NCI-H524 treated with DMSO at 0.1 percent for 48 hours (cell line): Measurements from ENCODE around the gene SORCS2.
A peak's percentile ranks its signal among the peaks of the same experiment; 100 is the strongest.

Experiments used
- DNase-seq: peaks from one replicate; lab custom pipeline; 2025; lab: John Stamatoyannopoulos, UW

Gene SORCS2

DNA sequence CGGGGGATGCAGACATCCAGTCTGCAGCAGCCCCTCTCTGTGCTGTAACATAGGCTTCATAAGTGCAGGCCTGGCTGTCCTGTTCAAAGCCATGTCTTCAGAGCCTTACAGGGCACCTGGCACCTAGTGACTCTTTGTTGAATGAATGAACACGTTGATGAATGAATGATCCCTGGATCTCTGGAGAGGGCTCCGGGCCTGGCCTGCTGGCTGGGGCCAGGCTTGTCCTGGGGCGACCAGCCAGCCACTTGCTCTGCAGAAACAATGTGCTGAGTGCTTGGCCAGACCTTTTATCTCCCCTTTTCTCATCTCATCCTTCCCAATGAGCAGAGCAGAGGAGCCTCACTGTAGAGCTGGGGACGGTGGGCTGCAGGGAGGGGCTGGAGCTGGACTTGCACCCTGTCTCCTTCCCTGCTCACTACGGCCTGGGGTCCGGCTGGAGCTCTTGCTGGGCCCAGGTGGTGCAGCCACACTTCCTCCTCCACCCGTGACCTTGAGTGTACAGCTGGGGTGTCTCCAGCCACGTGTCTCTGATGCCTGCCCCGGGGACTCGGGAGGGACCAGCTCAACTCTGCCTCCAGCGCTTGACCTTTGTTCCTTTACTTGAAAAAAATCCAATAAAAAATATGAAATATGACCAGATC is 164.5 kb downstream of the SORCS2 start:
- no peak for DNase-seq

DNA sequence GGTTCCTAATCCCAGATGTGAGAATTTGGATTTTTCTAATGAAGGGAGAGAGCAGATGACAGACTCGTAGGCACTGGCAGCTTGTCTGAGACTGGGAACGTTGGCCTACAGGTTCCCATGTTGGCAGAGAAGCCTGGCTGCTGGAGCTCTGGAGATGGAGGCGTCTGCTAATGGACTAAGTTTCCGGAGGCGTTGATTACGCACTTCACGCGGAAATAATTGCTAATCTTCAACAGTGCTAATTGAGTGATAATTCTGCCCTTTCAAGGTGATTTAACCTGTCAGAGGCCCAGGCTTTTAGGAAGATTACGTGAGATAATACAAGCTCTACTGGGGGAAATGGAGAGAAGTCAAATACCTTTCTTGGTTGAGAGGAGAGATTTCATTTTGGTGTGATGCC is 165.0 kb downstream of the SORCS2 start:
- no peak for DNase-seq

DNA sequence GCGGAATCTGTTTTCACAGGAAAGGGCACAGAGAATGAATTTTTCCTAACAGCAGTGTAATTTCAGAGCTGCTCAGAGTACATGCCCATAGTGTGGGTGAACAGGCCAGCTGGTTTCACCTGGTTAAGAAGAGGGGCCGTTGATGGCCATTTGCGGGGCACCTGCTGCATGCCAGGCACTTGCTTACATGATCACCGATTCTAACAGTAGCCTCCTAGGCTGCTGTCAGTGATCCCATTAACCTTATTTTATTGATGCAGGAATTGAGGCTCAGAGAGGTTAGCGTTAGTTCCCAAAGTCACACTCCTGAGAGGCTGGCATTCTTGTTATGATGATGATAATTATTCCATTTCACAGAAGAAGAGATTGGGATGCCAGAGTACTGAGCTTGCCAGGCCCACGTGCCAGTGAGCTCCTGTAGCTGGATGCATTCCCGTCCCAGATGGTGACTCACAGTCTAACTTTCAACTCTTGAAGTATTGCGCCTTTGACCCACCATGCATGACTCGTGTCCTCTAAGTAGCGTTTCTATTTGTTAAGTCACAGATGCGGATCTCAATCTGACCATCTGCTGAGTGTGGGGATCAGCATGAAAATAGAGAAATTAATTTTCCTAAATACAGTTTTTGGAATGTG is 165.9 kb downstream of the SORCS2 start:
- DNase-seq, result peak; percentile 93

DNA sequence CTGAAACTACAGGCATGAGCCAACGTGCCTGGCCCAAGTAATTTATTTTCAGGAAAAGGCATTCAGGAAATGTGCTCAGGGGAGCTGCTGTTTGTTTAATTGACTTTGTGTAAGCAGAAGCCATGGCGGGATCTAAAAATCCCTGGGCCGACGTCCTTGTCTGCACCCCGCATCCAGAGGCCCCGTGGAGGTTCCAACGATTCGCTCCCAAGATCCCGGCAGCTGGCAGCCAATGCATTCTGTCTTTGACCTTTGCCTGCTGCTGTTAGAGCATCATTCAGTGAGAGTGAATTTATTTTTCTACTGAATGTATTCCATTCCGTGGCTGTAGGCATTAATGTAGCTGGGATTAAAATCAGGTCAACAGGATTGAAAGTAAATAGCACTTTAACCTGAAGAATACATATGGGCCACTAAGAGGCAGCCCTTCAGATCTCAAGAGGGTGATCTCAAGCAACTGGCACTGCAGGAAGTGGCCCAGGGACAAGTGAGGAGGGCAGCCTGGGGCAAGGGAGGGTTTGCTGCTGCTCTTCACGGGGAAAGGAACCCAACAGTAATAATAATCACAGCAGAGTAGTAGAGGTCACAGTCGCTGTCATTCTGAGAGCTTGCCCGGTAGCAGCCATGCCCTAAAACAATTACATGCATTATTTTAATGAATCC is 167.2 kb downstream of the SORCS2 start:
- DNase-seq, result peak; percentile 97

DNA sequence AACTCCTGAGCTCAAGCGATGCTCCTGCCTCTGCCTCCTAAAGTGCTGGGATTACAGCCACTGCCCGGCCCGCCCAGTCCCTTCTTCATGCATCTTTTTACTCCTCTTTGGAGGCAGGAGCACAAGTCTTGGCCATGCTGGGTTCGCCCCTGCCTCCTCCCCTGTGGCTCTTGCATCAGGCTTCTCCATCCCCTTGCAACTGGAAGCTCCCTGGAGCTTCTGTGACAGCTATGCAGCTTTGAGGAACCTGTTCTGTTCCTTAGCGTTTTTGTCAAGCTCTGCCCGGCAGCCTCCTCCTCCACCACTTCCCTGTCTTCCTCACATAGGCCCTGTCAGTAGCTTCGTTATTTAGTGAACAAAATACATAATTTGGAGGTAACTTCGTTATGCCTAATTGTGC is 168.5 kb downstream of the SORCS2 start:
- DNase-seq, result no peak

DNA sequence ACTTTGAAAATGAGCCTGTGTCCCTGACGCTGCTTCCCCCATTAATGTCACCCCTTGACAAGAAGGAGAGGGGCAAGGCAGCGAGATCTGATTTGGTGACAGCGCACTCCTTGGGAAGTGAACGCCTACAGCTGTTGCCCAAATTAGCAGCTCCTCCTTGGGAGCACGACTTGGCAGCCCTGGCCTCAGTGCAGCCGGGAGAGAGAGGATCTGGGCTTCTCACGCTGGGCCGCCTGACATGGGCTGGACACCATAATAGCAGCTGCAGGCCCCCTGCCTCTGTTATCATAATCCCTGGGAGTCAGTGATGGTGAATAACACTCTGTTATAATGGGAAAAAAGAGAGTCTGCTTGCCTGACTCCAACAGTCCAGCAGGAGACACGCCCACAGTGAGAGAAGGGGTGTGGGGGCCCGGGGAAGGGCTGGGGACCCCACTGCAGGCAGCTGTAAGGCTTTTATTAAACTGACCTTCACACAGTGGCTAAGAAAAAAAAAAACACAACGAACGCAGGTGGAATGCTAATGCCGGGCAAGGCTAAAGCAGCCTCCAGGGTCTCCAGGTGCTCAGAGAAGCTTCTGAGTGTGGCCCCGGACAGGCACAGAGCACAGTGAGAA is 169.1 kb downstream of the SORCS2 start:
- DNase-seq, result peak; percentile 34

DNA sequence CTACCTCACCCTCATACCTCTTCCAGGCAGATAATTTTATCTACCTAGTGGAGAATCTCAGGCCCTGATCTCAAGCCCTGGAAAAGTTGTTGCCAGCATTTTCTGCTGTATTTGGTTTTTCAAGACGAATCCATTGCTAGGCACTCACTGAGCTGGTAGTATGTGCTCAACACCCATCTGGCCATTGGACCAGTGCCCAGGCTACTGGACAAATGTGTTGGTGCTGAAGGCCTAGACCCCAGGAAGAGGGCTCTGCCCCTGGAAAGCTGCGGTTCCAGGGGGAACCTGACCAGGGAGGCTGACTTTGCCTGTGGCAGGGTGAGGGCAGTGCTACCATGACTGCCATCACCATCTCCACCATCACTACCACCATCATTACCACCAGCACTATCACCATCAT is 170.0 kb downstream of the SORCS2 start:
- no peak for DNase-seq

DNA sequence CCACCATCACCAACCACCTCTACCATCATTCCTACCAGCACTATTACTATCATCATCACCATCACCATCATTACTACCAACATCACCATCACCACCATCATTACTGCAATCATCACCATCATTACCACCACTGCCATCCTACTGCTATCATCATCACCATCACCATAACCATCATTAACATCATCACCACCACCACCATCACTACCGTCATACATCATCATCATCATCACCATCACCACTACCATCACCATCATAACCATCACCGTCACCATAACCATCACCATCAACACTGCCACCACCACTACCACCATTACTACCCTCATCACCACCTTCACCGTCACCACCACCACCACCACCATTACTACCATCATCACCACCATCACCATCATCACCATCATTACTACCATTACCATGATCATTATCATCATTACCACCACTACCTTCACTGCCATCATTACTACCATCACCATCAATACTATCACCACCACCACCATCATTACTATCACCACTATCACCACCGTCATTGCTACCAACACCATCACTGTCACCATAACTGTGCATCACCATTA is 170.6 kb downstream of the SORCS2 start:
- DNase-seq, result no peak

DNA sequence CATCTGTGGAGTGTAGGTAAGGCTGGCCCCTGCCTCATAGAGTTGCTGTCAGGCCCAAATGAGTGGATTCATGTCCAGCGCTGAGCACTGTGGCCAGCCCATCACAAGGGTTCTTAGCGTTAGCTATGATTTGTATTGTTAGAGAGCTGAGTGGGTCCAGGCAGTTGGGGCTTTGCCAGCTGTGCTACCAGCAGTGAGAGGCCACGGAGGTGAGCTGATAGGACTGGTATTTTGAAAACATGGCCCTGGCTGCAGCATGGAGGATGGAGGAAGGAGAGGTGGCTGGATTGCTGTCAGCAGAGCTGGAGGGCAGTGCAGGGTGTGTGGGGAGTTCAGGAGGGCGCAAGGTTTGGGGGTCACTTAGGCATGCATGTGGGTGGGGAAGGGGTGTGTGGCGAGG is 172.6 kb downstream of the SORCS2 start:
- DNase-seq, result no peak

DNA sequence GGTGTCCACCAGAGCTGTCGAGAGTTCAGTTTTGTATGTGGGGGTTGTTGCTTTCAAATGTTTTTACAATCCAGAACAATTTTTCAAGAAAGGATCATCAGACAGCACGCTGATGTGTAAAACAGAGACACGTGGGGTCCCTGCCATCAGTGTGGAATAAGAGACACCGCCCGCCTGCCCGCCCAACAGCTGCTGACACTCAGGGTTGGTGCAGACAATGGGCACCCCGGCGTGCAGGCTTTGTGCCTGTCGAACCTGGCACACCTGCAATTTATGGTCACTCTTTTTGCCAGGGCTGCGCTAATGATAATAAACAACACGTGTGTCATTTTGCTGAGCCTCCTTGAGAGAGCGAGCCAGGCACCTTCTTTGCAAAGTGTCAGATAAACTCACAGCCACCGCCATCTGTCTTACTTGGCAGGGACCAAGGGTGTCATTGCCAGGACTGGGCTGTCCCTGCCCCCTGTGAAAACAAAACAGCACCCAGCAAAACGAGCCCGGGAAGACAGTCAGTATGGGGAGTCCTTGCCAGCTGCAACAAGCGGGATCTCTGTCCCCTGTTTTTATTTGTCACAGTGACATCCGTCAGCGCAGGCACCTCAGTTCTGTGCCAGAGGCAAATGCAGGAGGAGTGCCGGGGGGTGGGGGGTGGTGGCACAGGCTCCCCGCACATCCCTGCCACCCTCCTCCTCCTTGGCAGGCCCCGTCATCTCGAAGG is 173.3 kb downstream of the SORCS2 start:
- peak; percentile 76 for DNase-seq

DNA sequence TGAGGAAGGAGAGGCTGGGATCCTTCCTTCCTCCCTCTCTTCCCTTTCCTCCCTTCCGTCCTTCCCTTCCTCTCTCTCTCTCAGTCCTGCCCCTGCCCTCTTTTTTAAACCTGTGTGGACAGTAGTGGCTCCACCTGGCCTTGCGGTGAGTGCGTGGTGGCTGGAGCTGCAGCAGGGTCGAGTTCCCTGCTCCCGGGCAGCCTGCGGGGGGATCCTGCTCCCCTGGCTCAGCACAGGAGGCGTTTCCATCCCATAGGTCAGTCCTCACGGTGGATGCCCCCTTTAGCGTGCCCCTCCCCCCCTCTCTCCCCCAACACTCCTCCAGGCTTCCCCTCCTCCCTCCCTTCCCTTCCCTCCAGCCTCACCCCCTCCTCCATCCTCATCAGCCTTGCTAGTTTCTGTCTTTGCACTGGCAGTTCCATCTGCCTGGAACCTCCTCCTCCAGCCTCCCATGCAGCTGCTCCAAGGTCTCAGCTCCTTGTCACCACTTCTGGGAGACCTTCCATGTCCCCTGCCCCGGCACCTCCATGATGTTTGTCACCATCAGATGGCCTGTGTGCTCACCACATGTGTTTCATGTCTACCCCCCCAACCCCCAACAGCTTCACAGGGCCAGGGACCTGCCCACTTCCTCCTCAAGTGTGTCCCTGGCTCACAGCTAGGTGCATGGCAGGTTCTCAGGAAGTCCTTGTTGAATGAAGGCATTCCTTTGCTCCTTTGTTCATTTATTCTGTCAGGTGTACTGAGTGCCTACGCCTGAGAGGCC is 174.0 kb downstream of the SORCS2 start:
- no peak for DNase-seq

DNA sequence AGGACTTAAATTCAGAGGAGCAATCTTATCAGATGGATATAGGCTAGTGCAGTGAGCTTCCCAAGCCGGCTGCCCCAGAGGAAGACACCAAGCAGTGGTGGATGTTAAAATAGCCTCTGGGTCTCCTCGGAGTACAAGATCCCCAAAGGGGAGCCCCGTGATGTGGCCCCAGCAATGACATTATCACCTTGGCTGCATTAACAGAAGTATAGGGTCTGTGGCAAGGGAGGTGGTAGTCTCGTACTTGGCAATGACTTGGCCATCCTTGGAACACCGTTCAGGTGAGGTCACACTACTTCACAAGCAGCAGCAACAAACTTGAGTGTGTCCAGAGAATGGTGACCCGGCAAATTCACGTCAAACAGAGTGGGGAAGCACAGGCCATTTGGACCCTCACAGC is 174.6 kb downstream of the SORCS2 start:
- DNase-seq, result no peak

DNA sequence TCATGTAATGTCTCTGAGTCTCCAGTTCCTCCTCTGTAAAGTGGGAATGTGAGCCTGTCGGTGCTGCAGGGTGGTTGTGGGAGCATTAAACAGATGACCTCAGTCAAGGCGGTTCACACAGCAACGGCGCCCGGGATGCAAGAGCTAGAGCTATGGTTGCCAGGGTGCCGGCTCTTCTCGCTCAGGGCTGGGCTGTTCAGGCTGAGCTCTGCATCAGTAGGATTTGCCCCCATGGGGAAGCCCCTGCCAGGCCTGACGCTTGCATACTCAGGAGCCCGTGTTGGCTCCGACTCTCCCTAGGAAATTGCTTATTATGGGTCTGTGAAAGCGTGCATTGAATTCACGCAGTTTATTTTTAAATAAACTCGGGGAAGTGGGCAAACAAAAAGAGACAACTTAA is 175.1 kb downstream of the SORCS2 start:
- DNase-seq, result no peak

DNA sequence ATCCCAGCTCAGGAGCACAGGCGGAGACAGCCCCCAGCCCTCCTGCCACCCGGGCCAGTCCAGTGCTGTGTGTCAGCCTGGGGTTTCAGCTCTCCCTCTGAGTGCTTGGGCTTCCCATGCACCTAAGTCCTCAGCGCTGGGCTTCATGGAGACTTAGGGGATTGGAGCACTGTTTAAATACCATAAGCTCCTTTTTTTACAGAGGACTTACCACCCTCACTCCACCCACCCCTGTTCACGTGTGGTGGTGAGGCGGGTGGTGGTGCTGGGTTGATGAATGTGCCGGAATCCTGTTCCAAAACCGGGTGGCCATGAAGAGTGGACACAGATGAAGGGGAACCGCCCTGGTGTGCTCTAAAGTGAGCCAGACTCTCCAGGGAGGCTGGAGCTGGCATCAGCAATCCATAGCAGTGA is 175.5 kb downstream of the SORCS2 start:
- no peak for DNase-seq

DNA sequence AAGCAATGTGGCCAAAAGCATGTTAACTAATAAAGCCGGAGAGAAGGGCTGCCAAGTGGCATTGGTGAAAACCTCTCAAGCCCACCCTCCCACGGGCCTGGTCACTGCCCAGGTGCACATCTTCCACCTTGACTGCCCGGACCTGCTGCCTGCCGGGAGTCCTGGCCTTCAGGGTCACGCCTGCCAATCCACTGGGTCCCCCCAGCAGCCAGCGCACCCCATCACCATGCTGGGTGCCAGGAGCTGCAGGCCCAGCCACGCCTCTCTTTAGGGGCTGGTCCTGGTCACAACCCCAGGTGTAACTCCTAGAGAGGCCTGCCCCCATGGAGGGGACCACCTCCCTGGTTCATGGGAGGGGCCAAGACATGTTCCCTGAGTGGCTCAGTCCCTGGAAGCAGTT is 176.0 kb downstream of the SORCS2 start:
- DNase-seq, result no peak

DNA sequence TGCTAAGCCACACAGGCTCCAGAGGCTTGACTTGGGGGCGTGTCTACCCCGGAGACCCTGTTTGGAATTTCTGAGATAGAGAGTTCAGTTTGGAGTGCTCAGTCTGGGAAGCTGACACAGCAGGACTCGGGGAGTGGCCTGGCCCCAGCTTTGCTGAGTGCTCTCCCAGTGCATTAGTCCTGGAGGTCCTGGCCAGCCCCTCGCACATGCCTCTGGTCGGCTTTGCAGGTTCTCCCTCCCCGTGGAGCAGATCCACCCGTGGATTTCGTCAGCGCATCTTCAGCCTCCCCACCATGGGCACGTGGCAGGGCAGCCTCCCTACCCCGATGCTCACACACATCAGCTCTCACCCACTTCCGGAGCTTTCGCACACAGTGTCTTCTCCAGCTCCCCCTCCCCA is 177.2 kb downstream of the SORCS2 start:
- DNase-seq, result no peak

DNA sequence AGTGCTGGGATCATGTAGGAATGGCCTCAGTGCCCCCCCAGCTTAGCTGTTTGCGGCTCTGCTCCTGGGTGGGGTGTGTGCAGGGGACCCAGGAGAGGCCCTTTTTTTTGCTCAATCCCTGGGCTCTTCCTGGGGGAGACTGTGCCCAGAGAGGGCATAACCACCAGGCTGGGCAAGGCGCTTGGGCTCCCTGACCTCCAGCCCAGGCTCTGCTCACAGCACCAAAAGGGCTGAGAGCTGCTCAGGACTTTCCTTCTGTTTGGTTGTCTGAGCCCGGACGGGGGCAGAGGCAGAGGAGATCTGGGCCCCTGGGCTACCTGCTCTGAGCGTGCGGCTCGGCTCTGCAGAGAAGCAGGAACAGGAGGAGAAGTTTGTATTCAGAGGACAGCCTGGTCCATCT is 177.7 kb downstream of the SORCS2 start:
- no peak for DNase-seq

DNA sequence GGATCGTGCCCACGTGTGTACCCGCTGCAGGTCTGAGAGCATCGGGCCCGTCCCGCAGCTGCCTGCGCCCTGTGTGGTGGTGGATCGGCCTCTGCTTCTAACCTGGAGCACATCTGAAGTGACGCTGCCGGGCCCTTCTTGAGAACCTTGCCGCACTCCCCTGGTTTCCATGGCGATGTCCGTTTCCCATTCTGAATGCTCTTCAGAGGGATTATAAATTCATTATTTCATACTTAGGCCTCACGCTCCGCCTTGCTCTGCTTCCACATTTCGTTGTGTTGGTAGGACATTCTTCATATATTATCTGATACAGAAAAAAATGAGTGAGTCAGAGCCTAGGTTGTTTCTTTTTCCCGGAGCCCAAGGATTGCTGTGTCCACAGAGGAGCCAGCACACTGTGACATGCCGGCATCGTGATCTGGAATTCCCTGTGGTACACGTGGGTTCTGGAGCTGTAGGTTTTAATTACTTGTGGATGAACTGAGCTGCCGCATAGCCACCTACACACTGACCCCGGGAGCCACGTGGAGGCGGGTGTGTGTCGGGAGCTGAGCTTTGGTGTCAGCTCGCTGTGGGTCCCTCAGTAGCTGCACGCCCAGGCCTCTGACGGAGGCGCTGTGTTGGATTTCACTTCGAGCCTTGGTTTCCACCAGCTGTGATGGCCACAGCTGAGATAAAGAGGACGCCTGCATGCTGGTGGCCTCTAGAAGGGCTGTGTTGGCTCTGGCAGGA is 179.0 kb downstream of the SORCS2 start:
- DNase-seq, result peak; percentile 75

DNA sequence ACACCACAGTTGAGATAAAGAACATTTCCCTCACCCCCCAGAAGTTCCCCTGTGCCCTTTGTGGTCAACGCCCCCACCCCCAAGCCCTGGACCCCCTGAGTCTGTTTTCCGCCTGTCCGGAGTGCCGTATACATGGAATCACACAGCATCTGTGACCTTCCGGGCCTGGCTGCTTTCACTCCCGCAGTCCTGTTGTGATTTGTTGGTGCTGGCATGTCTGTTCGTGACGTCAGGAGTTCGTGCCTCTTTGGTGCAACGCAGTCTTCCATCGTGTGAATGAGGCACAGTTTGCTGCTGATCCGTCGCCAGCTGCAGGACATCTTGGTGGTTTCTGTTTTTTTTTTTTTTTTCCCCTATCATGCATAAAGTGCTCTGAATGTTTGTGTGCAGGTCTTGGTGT is 180.3 kb downstream of the SORCS2 start:
- no peak for DNase-seq

DNA sequence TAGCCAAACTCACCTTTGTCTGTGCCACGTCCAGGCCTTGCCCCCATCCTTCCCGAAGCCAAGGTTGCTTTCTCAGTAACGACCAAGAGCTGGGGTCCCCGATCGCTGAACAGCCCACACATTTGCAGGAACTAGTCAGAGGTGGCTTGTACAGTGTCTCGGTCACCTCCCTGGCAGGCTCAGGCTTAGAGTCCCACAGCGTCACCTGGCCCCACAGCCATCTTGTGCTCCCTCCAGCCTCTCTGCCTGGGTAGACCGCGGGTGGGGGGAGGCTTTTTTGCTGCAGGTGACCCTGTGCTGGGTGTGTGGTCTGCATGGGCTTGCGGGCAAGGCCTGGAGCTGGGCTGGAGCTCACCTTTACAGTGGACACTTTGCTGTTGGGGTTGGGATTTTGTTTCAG is 182.2 kb downstream of the SORCS2 start:
- no peak for DNase-seq

DNA sequence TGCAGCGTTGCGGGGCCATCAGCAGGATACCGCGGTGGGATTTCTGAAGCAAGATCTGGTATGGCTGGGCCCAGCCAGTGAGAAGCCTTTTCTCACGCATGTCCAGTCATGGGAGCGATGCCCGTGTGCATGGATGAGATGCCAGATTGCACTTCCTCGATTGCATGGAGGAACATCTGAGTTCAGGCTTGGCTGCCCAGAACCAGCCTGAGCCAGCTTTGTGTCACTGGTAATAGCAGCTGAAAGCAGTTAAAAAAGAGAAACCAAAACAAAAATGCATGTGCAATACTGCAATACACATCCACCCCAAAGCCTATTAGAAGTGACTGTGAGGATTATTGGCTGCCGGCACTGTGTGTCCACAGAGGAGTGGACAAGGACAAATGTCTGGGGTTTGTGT is 183.1 kb downstream of the SORCS2 start:
- no peak for DNase-seq
